Body of pancreas (tissue), 4 donors: ENCODE results near the gene ZFAND3.

Experiments used
- POLR2A ChIP-seq, 3 donors: fragments of 450-650 bp; IDR thresholded peaks; one replicate each; pipeline ENCODE4 v1.6.1; 2016; ENCODE audit warnings: antibody characterized with exemption in 3 of 3, mild to moderate bottlenecking in 2 of 3
- TF ChIP-seq, protein P1 (sequence below), 7 experiments: fragments of 450-650 bp in 4 of 7; fragments of 200-600 bp in 3 of 7; sonication (generic) in 3 of 7; IDR thresholded peaks; one replicate each; pipeline ENCODE4 v1.5.1; 2016 to 2019; ENCODE audit warnings: antibody characterized with exemption in 7 of 7

DNA sequence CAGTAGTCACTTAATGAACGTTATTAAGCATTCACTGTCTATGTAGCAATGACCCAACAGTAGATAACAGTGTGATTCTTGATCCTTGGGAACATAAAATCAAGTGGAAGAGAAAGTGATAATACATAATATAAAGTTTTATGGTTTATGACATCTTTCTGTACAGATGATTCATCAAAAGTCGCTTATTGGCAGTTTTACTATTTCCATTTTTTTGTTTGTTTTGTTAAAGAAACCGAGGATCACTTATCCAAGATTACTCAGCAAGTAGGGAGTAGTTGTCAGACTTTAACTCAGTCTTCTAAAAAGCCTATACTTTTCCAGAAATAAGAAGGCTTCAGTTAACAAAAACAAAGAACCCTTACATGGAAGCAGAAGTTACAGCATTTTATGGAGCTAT is 260.8 kb downstream of the ZFAND3 start:
- TF ChIP-seq, protein P1, sequence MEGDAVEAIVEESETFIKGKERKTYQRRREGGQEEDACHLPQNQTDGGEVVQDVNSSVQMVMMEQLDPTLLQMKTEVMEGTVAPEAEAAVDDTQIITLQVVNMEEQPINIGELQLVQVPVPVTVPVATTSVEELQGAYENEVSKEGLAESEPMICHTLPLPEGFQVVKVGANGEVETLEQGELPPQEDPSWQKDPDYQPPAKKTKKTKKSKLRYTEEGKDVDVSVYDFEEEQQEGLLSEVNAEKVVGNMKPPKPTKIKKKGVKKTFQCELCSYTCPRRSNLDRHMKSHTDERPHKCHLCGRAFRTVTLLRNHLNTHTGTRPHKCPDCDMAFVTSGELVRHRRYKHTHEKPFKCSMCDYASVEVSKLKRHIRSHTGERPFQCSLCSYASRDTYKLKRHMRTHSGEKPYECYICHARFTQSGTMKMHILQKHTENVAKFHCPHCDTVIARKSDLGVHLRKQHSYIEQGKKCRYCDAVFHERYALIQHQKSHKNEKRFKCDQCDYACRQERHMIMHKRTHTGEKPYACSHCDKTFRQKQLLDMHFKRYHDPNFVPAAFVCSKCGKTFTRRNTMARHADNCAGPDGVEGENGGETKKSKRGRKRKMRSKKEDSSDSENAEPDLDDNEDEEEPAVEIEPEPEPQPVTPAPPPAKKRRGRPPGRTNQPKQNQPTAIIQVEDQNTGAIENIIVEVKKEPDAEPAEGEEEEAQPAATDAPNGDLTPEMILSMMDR (IDR thresholded peaks at IDR 0.05): no peak
- TF ChIP-seq POLR2A (IDR thresholded peaks at IDR 0.05): no peak
